KG1 (cell line): Measurements from ENCODE around the gene OGFR.
A peak's percentile ranks its signal among the peaks of the same experiment; 100 is the strongest.

Experiments
- DNase-seq: peaks from one replicate; lab custom pipeline; 2025; lab: John Stamatoyannopoulos, UW

The OGFR gene

GRCh38 chr20:62784497-62784896 lies 20.1 kb upstream of the OGFR start:
- no peak for DNase-seq

GRCh38 chr20:62785393-62785792 lies 19.2 kb upstream of the OGFR start:
- no peak for DNase-seq

DNA sequence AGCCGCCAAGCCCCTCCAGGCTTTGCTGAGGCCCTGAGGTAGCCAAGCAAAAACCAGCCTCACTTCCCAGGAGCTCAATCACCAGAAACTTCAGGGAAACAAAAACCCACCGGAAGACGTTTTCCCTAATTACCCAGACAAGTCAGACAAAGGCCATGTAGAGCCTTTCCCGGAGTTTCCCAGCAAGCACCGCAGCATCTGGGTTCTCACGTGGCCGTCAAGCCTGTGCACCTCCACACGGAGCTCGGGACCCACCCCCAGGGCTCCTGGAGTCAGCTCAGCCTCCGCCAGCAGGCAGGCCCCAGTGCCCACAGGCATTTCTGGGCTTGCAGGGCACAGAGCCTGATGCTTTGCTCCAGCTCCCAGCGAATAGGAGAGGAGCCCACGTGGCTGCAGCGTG lies 18.5 kb upstream of the OGFR start:
- DNase-seq, result no peak

DNA sequence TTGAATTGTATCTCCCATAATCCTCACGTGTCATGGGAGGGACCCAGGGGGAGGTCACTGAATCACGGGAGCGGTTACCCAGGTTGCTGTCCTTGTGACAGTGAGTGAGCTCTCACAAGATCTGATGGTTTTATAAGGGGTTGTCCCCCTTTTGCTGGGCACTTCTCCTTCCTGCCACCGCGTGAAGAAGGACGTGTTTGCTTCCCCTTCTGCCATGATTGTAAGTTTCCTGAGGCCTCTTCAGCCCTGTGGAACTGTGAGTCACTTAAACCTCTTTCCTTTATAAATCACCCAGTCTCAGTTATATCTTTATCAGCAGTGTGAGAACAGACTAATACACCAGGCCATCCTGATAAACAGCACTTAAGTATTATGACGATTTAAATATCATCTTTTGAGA lies 17.3 kb upstream of the OGFR start:
- no peak for DNase-seq

DNA sequence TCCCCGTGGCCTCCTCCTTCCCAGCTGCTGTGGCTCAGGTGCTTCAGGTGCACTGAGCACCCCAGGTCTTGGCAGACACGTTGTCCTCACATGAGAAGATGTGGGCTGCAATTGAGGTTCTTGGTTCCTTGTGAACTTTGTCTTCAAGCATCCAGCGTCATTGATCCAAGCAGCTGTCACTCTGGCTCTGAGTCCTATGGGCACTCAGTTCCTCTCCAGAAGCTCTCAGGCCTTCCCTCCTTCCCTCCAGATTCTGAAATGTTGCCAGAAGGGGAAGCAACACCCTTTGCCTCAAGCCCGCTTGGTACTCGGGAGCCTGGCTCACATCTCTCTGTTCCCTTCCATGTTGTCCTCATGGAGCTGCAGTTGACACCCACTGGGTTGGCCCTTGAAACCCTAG lies 16.8 kb upstream of the OGFR start:
- DNase-seq, result no peak

GRCh38 chr20:62788607-62789006 lies 16.0 kb upstream of the OGFR start:
- no peak for DNase-seq

GRCh38 chr20:62790075-62790474 lies 14.6 kb upstream of the OGFR start:
- no peak for DNase-seq

GRCh38 chr20:62791301-62792181 lies 13.1 kb upstream of the OGFR start:
- peak; percentile 78 for DNase-seq

- no peak for DNase-seq
Observed at GRCh38 chr20:62792182-62792939, 12.3 kb upstream of the OGFR start.

DNA sequence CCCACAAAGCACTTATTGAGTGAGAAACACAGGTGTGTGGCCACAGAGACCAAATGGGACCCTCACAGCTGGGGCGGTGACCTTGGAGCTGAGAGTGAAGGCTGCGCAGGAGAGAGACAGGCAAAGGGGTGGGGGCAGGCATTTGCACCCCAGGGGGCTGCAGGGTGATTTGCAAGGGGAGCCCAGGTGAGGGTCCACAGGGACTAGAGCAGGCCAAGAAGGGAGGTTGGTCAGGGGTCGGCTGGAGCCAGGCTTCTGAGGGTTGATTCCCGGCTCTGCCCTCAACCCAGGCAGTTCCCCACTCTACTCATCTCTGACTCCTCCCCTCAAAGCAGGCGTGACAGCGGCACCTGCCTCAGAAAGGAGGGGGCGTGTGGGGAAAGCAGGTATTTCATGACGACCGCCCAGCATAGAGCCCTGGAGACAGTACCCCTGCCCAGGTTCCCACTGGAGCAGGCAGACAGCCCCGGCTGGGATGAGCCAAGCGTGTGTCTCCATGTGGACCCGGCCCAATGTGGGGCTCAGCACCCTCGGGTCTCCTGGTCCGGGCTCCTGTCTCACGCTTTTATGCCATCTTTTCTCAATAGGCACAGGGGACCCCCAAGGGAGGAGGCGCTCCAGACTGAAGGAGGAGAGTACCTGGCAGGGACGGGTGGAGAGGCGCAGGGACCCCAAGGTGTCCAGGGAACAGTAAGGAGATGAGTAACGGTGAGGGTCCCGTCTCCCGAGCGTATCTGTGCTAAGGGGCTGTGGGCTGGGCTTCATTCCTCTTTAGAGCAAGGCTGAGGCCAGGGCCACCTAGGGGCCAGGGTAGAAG lies 11.5 kb upstream of the OGFR start:
- DNase-seq, result no peak

GRCh38 chr20:62793757-62794006 lies 11.0 kb upstream of the OGFR start:
- no peak for DNase-seq

- peak; percentile 92 for DNase-seq
Observed at GRCh38 chr20:62794007-62794724, 10.5 kb upstream of the OGFR start.

- DNase-seq, result peak; percentile 58
Observed at GRCh38 chr20:62795023-62795761, 9.4 kb upstream of the OGFR start.

GRCh38 chr20:62796699-62797491 lies 7.7 kb upstream of the OGFR start:
- no peak for DNase-seq

DNA sequence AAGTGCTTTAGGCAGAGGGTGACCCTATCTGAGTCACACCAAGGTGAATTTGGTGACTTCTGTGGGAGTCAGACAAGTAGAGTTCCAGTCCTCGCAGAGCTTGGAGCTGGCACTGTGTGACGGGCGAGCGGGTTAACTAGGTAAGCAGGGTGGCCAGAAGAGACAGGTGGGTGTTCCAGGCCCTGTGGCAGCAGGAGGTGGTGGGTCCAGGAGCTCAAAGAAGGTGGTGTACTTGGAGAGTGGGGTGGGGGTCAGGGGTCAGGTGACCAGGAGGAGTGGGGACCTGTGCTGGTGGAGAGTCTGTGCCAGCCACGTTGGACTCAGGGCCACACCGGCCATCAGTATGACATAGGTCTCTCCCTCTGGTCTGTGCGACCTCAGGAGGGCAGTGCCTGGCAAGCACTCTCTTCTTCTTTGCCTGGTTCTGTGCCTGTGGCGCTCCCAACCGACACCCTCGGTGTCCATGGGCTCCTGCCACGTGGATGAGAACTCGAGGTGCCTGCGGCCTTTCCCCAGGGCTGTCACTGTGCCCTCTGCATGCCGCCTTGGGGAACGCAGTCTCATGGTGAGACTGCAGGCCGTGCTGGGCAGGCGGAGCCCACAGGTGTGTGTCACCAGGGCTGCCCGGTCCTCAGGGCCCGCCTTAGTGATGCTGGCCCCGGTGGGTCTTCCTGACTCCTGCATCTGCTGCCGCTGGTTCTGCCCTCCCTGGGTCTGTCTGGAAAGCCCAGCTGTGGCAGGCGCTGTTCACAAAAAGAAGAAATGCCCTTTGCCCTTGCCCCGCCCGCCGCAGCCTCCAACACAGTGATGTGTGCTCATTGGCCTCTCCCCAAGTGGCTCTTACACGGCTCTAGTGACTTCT lies 6.7 kb upstream of the OGFR start:
- DNase-seq, result no peak

DNA sequence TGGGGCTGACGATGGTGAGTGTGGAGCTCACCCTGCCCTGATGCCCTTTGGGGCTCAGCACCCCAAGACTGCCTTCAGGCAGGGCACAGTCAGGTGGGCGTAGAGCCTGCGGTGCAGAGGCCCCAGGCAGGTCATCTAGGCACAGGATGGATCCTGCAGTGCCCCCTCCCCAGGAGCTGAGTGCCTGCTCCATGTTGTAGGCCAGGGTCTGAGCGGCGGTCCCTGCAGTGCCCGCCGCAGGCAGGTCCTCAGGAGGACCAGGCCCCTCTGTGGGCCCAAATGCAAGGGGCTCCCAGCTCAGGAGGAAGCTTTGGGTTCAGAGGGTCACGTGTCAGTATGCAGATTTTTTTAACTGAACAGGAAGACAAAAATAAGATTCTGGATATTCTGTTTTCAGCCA lies 5.6 kb upstream of the OGFR start:
- DNase-seq, result no peak

GRCh38 chr20:62799459-62799858 lies 5.2 kb upstream of the OGFR start:
- DNase-seq, result no peak

- no peak for DNase-seq
Observed at GRCh38 chr20:62799873-62800272, 4.8 kb upstream of the OGFR start.
